ENCODE results near the gene MELTF.

The MELTF gene

GRCh38 chr3:196962930-196963630 is 66.5 kb downstream of the MELTF start:
- no peak for DNase-seq (ENCODE audit: low spot score)
- no peak for TF ChIP-seq CTCF (IDR thresholded peaks at IDR 0.05; ENCODE audit: extremely low read depth, missing control alignments)

- DNase-seq (ENCODE audit: low spot score): no peak
- TF ChIP-seq CTCF (IDR thresholded peaks at IDR 0.05; ENCODE audit: extremely low read depth, missing control alignments): no peak
Measured at GRCh38 chr3:196962108-196962929, 67.3 kb downstream of the MELTF start.

GRCh38 chr3:196954832-196955231 is 74.8 kb downstream of the MELTF start:
- no peak for DNase-seq (ENCODE audit: low spot score)
- TF ChIP-seq CTCF (IDR thresholded peaks at IDR 0.05; ENCODE audit: extremely low read depth, missing control alignments): no peak

Measured in GM20000 (cell line).